Vagina (tissue), 2 donors: Measurements from ENCODE around the gene CHST12. TPM values are rescaled to one million over a fixed set of nuclear protein-coding genes. Genes with fewer than 3 reads are reported as not detected.
A peak's percentile ranks its signal among the peaks of the same experiment; 100 is the strongest.

Source experiments
- DNase-seq, 2 donors: peaks; one replicate each; pipeline ENCODE4 v3.0.0-alpha.2; 2017; ENCODE audit errors: extremely low spot score in 2 of 2
- H3K27ac ChIP-seq: fragments of 200-600 bp; sonication (generic); one replicate; pipeline ENCODE4 v1.5.1; 2019
- H3K27me3 ChIP-seq: fragments of 200-600 bp; sonication (generic); one replicate; pipeline ENCODE4 v1.5.1; 2019
- H3K36me3 ChIP-seq, 2 donors: fragments of 200-600 bp; sonication (generic); one replicate each; pipeline ENCODE4 v1.5.1; 2017 to 2019
- H3K4me1 ChIP-seq: fragments of 200-600 bp; sonication (generic); one replicate; pipeline ENCODE4 v1.5.1; 2019
- H3K4me3 ChIP-seq, 2 donors: fragments of 200-600 bp; sonication (generic); 1 replicate in 1 of 2; 2 replicates in 1 of 2; pipeline ENCODE4 v1.5.1; 2016 to 2019
- H3K9me3 ChIP-seq: fragments of 200-600 bp; sonication (generic); one replicate; pipeline ENCODE4 v1.5.1; 2019
- POLR2A ChIP-seq, 2 donors: fragments of 450-650 bp; IDR thresholded peaks; one replicate each; pipeline ENCODE4 v1.6.1; 2017; ENCODE audit warnings: antibody characterized with exemption in 2 of 2, mild to moderate bottlenecking in 2 of 2, moderate library complexity in 2 of 2
- POLR2AphosphoS5 ChIP-seq, 2 donors: sonication (generic); formaldehyde crosslinking; IDR thresholded peaks; one replicate each; pipeline ENCODE4 v1.9.0; 2017; ENCODE audit warnings: antibody characterized with exemption in 2 of 2, mild to moderate bottlenecking in 2 of 2, low read depth in 1 of 2; ENCODE audit not compliant: insufficient read depth in 1 of 2
- intact Hi-C: fragments of 100-400 bp; cut with DNase I; formaldehyde crosslinking; loops from one replicate; pipeline ENCODE4 v1.15.1; 2023
- total RNA-seq: library from RNA; depleted of rRNA; stranded (reverse); fragments of >200 nt; gene quantifications from one replicate; pipeline ENCODE4 v1.2.3, GENCODE V29; 2016
- TF ChIP-seq, protein P1 (sequence below), 3 experiments: fragments of 450-650 bp in 2 of 3; fragments of 200-600 bp in 1 of 3; sonication (generic) in 1 of 3; IDR thresholded peaks; one replicate each; pipeline ENCODE4 v1.5.1; 2017 to 2019; ENCODE audit warnings: antibody characterized with exemption in 3 of 3, mild to moderate bottlenecking in 2 of 3, moderate library complexity in 2 of 3

The CHST12 gene
- total RNA-seq, 1 donor from 2014 or later, result 26.3 TPM

- H3K36me3 ChIP-seq, result no peaks in the 10 kb centered on the region
- no peak for TF ChIP-seq POLR2A (IDR thresholded peaks at IDR 0.05)
- H3K27me3 ChIP-seq, result no peaks in the 10 kb centered on the region
- intact Hi-C loops, result no loop called here
- H3K4me3 ChIP-seq, result no peak overlapping the region
- H3K27ac ChIP-seq, result no peak overlapping the region
- H3K9me3 ChIP-seq, result no peaks in the 10 kb centered on the region
- DNase-seq, result no peak
- H3K4me1 ChIP-seq, result peaks cover 21% of the 10 kb centered on the region
Measured at GRCh38 chr7:2421943-2422310, 18.5 kb downstream of the CHST12 start.

DNA sequence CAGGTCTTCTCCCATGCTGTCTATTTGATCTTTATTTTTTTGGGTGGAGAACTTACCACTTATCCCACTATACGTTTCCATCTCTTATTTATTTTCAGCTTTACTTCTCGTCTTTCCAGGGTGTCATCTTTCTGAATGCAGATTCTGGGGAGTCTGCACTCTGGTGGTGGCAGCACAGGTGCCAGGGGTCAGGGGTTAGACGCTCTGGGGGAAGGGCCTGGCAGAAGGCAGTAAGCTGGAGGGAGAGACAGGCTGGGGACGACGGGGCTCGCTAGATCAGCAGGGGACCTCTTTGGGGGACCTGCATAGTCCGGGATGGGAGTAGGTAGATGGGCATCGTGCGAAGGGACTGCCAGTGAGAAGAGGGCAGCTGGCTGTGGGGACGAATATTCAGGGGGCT lies 22.3 kb downstream of the CHST12 start:
- Histone ChIP-seq H3K27ac (no peak overlapping the region), H3K27me3 (no peaks in the 10 kb centered on the region), H3K36me3 (no peaks in the 10 kb centered on the region), H3K9me3 (no peaks in the 10 kb centered on the region), H3K4me1 (no peaks in the 10 kb centered on the region), H3K4me3 (no peak overlapping the region)
- TF ChIP-seq, protein P1, sequence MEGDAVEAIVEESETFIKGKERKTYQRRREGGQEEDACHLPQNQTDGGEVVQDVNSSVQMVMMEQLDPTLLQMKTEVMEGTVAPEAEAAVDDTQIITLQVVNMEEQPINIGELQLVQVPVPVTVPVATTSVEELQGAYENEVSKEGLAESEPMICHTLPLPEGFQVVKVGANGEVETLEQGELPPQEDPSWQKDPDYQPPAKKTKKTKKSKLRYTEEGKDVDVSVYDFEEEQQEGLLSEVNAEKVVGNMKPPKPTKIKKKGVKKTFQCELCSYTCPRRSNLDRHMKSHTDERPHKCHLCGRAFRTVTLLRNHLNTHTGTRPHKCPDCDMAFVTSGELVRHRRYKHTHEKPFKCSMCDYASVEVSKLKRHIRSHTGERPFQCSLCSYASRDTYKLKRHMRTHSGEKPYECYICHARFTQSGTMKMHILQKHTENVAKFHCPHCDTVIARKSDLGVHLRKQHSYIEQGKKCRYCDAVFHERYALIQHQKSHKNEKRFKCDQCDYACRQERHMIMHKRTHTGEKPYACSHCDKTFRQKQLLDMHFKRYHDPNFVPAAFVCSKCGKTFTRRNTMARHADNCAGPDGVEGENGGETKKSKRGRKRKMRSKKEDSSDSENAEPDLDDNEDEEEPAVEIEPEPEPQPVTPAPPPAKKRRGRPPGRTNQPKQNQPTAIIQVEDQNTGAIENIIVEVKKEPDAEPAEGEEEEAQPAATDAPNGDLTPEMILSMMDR (IDR thresholded peaks at IDR 0.05), result no peak
- TF ChIP-seq POLR2AphosphoS5 (IDR thresholded peaks at IDR 0.05; ENCODE audit: insufficient read depth in 1 of 2, low read depth in 1 of 2), result no peak
- DNase-seq, result no peak
- intact Hi-C loops, result no loop called here

- no peak for DNase-seq
- H3K4me3 ChIP-seq, result no peak overlapping the region
Measured at GRCh38 chr7:2431260-2431867, 28.0 kb downstream of the CHST12 start.

DNA sequence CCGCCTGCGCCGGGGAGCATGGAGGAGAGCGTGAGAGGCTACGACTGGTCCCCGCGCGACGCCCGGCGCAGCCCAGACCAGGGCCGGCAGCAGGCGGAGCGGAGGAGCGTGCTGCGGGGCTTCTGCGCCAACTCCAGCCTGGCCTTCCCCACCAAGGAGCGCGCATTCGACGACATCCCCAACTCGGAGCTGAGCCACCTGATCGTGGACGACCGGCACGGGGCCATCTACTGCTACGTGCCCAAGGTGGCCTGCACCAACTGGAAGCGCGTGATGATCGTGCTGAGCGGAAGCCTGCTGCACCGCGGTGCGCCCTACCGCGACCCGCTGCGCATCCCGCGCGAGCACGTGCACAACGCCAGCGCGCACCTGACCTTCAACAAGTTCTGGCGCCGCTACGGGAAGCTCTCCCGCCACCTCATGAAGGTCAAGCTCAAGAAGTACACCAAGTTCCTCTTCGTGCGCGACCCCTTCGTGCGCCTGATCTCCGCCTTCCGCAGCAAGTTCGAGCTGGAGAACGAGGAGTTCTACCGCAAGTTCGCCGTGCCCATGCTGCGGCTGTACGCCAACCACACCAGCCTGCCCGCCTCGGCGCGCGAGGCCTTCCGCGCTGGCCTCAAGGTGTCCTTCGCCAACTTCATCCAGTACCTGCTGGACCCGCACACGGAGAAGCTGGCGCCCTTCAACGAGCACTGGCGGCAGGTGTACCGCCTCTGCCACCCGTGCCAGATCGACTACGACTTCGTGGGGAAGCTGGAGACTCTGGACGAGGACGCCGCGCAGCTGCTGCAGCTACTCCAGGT lies 29.7 kb downstream of the CHST12 start:
- peaks cover 8% of the 10 kb centered on the region for H3K4me1 ChIP-seq
- TF ChIP-seq POLR2AphosphoS5 (IDR thresholded peaks at IDR 0.05; ENCODE audit: insufficient read depth in 1 of 2, low read depth in 1 of 2) (no peak), POLR2A (IDR thresholded peaks at IDR 0.05) (no peak)
- TF ChIP-seq, protein P1 (IDR thresholded peaks at IDR 0.05), result no peak
- intact Hi-C loops, result no loop called here

More at GRCh38 chr7:2431260-2431867, 28.0 kb downstream of the CHST12 start:
- no peaks in the 10 kb centered on the region for H3K9me3 ChIP-seq
- peaks cover 0 to 31% of the 10 kb centered on the region in 2 donors for H3K36me3 ChIP-seq
- no peaks in the 10 kb centered on the region for H3K4me1 ChIP-seq
- intact Hi-C loops, result no loop called here
- TF ChIP-seq, protein P1 (IDR thresholded peaks at IDR 0.05), result peak in 1 of 3 experiments; percentile 15
- no peak for TF ChIP-seq POLR2AphosphoS5 (IDR thresholded peaks at IDR 0.05; ENCODE audit: insufficient read depth in 1 of 2, low read depth in 1 of 2)
- H3K27me3 ChIP-seq, result no peaks in the 10 kb centered on the region
- H3K27ac ChIP-seq, result no peak overlapping the region

GRCh38 chr7:2433713-2434550 lies 30.5 kb downstream of the CHST12 start:
- Histone ChIP-seq H3K4me1 (peaks cover 14% of the 10 kb centered on the region), H3K36me3 (peaks cover 0 to 31% of the 10 kb centered on the region in 2 donors), H3K27ac (no peak overlapping the region), H3K27me3 (no peaks in the 10 kb centered on the region), H3K9me3 (no peaks in the 10 kb centered on the region), H3K4me3 (no peak overlapping the region)
- TF ChIP-seq POLR2A (IDR thresholded peaks at IDR 0.05), result no peak
- no peak for TF ChIP-seq POLR2AphosphoS5 (IDR thresholded peaks at IDR 0.05; ENCODE audit: insufficient read depth in 1 of 2, low read depth in 1 of 2)
- TF ChIP-seq, protein P1 (IDR thresholded peaks at IDR 0.05), result no peak
- no peak for DNase-seq
- intact Hi-C loops, result no loop called here

More for the DNA sequence above, 29.7 kb downstream of the CHST12 start:
- no peak overlapping the region for H3K27ac ChIP-seq
- H3K4me3 ChIP-seq, result no peak overlapping the region
- H3K27me3 ChIP-seq, result no peaks in the 10 kb centered on the region
- H3K36me3 ChIP-seq, result peaks cover 0 to 31% of the 10 kb centered on the region in 2 donors
- DNase-seq, result no peak
- H3K9me3 ChIP-seq, result no peaks in the 10 kb centered on the region
